Adrenal gland (tissue), 5 donors: ENCODE results near the gene FGD6.

Experiments
- CTCF ChIP-seq, 6 experiments: fragments of 450-650 bp in 4 of 6; fragments of 200-600 bp in 2 of 6; sonication (generic) in 1 of 6; IDR thresholded peaks; 1 replicate in 5 of 6; 2 replicates in 1 of 6; pipeline versions ENCODE4 v1.5.1 to v1.8.0; 2016 to 2021; ENCODE audit warnings: antibody characterized with exemption in 6 of 6, mild to moderate bottlenecking in 2 of 6, moderate library complexity in 1 of 6
- POLR2A ChIP-seq, 2 donors: fragments of 450-650 bp; IDR thresholded peaks; one replicate each; pipeline ENCODE4 v1.6.1; 2017; ENCODE audit warnings: antibody characterized with exemption in 2 of 2, mild to moderate bottlenecking in 2 of 2, moderate library complexity in 1 of 2
- donor health status: DM: no; HTN: no; CAD: no.

GRCh38 chr12:95129115-95129514 is 88.2 kb downstream of the FGD6 start:
- no peak for TF ChIP-seq CTCF (IDR thresholded peaks at IDR 0.05)
- TF ChIP-seq POLR2A (IDR thresholded peaks at IDR 0.05), result no peak
